K562 (cell line): ENCODE measurements around the gene PCDHA9. TPM values are rescaled to one million over a fixed set of nuclear protein-coding genes. Genes with fewer than 3 reads are reported as not detected.

Experiments used
- ATAC-seq: fragments of 200-7000 bp; cut with Tn5 transposase; 3 replicates; pipeline ENCODE4 v1.9.1; 2020; ENCODE audit warnings: moderate library complexity
- BruUV-seq: library from RNA; stranded (reverse); fragments of 400-500 nt; replicated peaks from 2 replicates; lab custom pipeline; 2021; lab: Mats Ljungman, UMichigan
- CTCF ChIA-PET: fragments of 300-600 bp; formaldehyde crosslinking; extraction: SDS; loops from one replicate; lab custom pipeline; 2021; ENCODE audit warnings: low intra/inter-chr PET ratio; lab: Yijun Ruan, JAX
- POLR2A ChIA-PET: fragments of 300-600, 350-650 bp; sonication (Branson Sonifier 250); formaldehyde crosslinking; extraction: SDS; loops from one replicate; lab custom pipeline; 2021; ENCODE audit warnings: antibody characterized with exemption, inconsistent platforms; lab: Yijun Ruan, JAX
- DNase-seq, 4 experiments: peaks; one replicate each; pipeline versions ENCODE4 v3.0.0 to v3.0.0-alpha.2; 2011 to 2018; ENCODE audit warnings: low spot score in 3 of 4, mixed read lengths in 3 of 4; ENCODE audit errors: extremely low read depth in 1 of 4
- FAIRE-seq: peaks from 2 replicates; lab custom pipeline; 2011; peaks lifted over from hg19 to GRCh38; lab: Jason Lieb, UNC
- H2AFZ ChIP-seq: 2 replicates; pipeline ENCODE4 v1.6.0; 2011; ENCODE audit warnings: low read depth, low read length, control low read depth, inconsistent platforms
- H3K27ac ChIP-seq: fragments of 200-600 bp; 3 replicates; pipeline ENCODE4 v1.8.0; 2011; ENCODE audit warnings: low read depth, mild to moderate bottlenecking, control low read depth, inconsistent platforms, low read length, moderate library complexity, mixed read lengths; ENCODE audit errors: extremely low read depth
- H3K27me3 ChIP-seq, 2 experiments: fragments of 300-600 bp in 1 of 2; 2 replicates in 1 of 2; 3 replicates in 1 of 2; pipeline versions ENCODE4 v1.6.0 to v1.8.0; 2011; ENCODE audit warnings: inconsistent platforms in 2 of 2, low read length in 2 of 2, mild to moderate bottlenecking in 1 of 2, mixed read lengths in 1 of 2, moderate library complexity in 1 of 2; ENCODE audit not compliant: control insufficient read depth in 2 of 2, insufficient read depth in 2 of 2
- H3K36me3 ChIP-seq: fragments of 300-600 bp; 3 replicates; pipeline ENCODE4 v1.8.0; 2011; ENCODE audit warnings: mild to moderate bottlenecking, low read length, inconsistent platforms; ENCODE audit not compliant: control insufficient read depth, insufficient read depth
- H3K4me1 ChIP-seq, 2 experiments: fragments of 200-600 bp in 1 of 2; replicated peaks in 1 of 2; 2 replicates in 1 of 2; 3 replicates in 1 of 2; pipeline versions ENCODE4 v1.5.1 to v1.8.0; 2011; ENCODE audit warnings: inconsistent platforms in 2 of 2, low read length in 2 of 2, mild to moderate bottlenecking in 1 of 2, mixed read lengths in 1 of 2, moderate library complexity in 1 of 2; ENCODE audit not compliant: control insufficient read depth in 2 of 2, insufficient read depth in 2 of 2
- H3K4me2 ChIP-seq: 2 replicates; pipeline ENCODE4 v1.6.1; 2011; ENCODE audit warnings: low read length, control low read depth, inconsistent platforms, mixed read lengths; ENCODE audit not compliant: insufficient read depth
- H3K4me3 ChIP-seq: fragments of 200-600 bp; sonication (generic), shearing (Covaris generic); 2 replicates; pipeline ENCODE4 v1.5.1; 2016; ENCODE audit warnings: control low read depth, inconsistent platforms
- H3K79me2 ChIP-seq: fragments of 200-600 bp; 3 replicates; pipeline ENCODE4 v1.8.0; 2011; ENCODE audit warnings: low read length, inconsistent platforms; ENCODE audit not compliant: control insufficient read depth, insufficient read depth
- H3K9ac ChIP-seq, 2 experiments: 2 replicates each; pipeline versions ENCODE4 v1.6.0 to v1.6.1; 2011; ENCODE audit warnings: low read depth in 2 of 2, low read length in 2 of 2, control low read depth in 1 of 2, inconsistent platforms in 1 of 2, mild to moderate bottlenecking in 1 of 2, mixed read lengths in 1 of 2; ENCODE audit not compliant: insufficient read depth in 1 of 2
- H3K9me1 ChIP-seq: one replicate; pipeline ENCODE4 v1.6.0; 2011; ENCODE audit warnings: inconsistent platforms, mild to moderate bottlenecking, low read length, moderate library complexity; ENCODE audit not compliant: control insufficient read depth, insufficient read depth
- H3K9me3 ChIP-seq: replicated peaks from 2 replicates; pipeline ENCODE4 v1.5.1; 2011; ENCODE audit warnings: low read depth, low read length, inconsistent platforms; ENCODE audit not compliant: control insufficient read depth, insufficient read depth
- H4K20me1 ChIP-seq: replicated peaks from 2 replicates; pipeline ENCODE4 v1.6.1; 2011; ENCODE audit warnings: low read length, inconsistent platforms, mixed read lengths; ENCODE audit not compliant: control insufficient read depth, insufficient read depth
- CTCF ChIP-seq, 3 experiments: IDR thresholded peaks in 2 of 3; conservative IDR thresholded peaks in 1 of 3; 2 replicates each; pipeline ENCODE4 v1.5.1; 2011 to 2012; ENCODE audit warnings: low read length in 3 of 3, mild to moderate bottlenecking in 3 of 3, control low read depth in 2 of 3, improper control_type of control experiment in 1 of 3, inconsistent platforms in 1 of 3, low read depth in 1 of 3, mixed read lengths in 1 of 3, moderate library complexity in 1 of 3; ENCODE audit not compliant: insufficient read depth in 2 of 3
- MBD2 ChIP-seq: sonication (generic); IDR thresholded peaks from 2 replicates; pipeline ENCODE4 v1.6.1; 2016; ENCODE audit warnings: low read depth, borderline replicate concordance
- NCOA4 ChIP-seq: fragments of 450-650 bp; IDR thresholded peaks from 2 replicates; pipeline ENCODE4 v1.6.1; 2018; ENCODE audit warnings: mild to moderate bottlenecking; ENCODE audit not compliant: partially characterized antibody
- RAD21 ChIP-seq, 2 experiments: fragments of 250-450 bp in 1 of 2; fragments of 450-650 bp in 1 of 2; sonication (Bioruptor Pico) in 1 of 2; formaldehyde crosslinking in 1 of 2; IDR thresholded peaks in 1 of 2; conservative IDR thresholded peaks in 1 of 2; 2 replicates each; pipeline versions ENCODE4 v1.4.0 to v1.8.0; 2020 to 2022; ENCODE audit warnings: mild to moderate bottlenecking in 2 of 2, moderate library complexity in 1 of 2
- SOX6 ChIP-seq: fragments of 450-650 bp; IDR thresholded peaks from 2 replicates; pipeline ENCODE4 v1.6.1; 2014; ENCODE audit warnings: mild to moderate bottlenecking
- ZBED1 ChIP-seq: IDR thresholded peaks from 2 replicates; pipeline ENCODE4 v1.6.1; 2014
- WGBS: fragments of 100-300 bp; shearing (Covaris generic); methylation state at CpG from one replicate; pipeline ENCODE4 v1.1.6; 2016; ENCODE audit warnings: low coverage, mixed read lengths; ENCODE audit not compliant: insufficient coverage; ENCODE audit errors: missing lambda C conversion rate; 5-methylcytosine and 5-hydroxymethylcytosine counted together
- in situ Hi-C: fragments of 300-500 bp; cut with MboI; formaldehyde crosslinking; loops from 4 replicates; pipeline ENCODE4 v1.15.0; 2018; ENCODE audit warnings: inconsistent platforms, mixed read lengths
- intact Hi-C: fragments of 100-400 bp; cut with micrococcal nuclease; formaldehyde crosslinking; loops from 2 replicates; pipeline ENCODE4 v1.14.2; 2022
- polyA plus RNA-seq, 8 experiments: library from polyadenylated mRNA; depleted of rRNA in 4 of 8; stranded (reverse) in 5 of 8; unstranded in 3 of 8; fragments of >200 nt; fragmentation: Nextera tagmentation in 2 of 8; fragmentation: Illumina TruSeq in 1 of 8; extraction: Ambion mirVana in 2 of 8; extraction: Trizol in 1 of 8; gene quantifications; 2 replicates each; pipeline versions ENCODE4 v1.2.1 to v1.2.3, GENCODE V29; 2011 to 2014; ENCODE audit warnings: inconsistent platforms in 1 of 8, missing spikeins in 1 of 8
- total RNA-seq, 7 experiments: library from RNA; depleted of rRNA in 6 of 7; stranded (reverse); fragments of >200 nt in 6 of 7; fragmentation: Illumina TruSeq in 2 of 7; extraction: Trizol in 2 of 7; gene quantifications; 2 replicates each; pipeline versions ENCODE4 v1.2.1 to v1.2.3, GENCODE V29; 2011 to 2021; ENCODE audit warnings: low replicate concordance in 1 of 7
- TF ChIP-seq, protein P1 (sequence below): sonication (generic); formaldehyde crosslinking; IDR thresholded peaks from 2 replicates; pipeline ENCODE4 v1.8.0; 2023; ENCODE audit warnings: mild to moderate bottlenecking, missing genetic modification reagents

PCDHA9 gene
- total and polyA plus RNA-seq, 9 of the 15 experiments (the other 6 are each of a cell fraction or from before 2014, with no cell fraction given): not detected

DNA sequence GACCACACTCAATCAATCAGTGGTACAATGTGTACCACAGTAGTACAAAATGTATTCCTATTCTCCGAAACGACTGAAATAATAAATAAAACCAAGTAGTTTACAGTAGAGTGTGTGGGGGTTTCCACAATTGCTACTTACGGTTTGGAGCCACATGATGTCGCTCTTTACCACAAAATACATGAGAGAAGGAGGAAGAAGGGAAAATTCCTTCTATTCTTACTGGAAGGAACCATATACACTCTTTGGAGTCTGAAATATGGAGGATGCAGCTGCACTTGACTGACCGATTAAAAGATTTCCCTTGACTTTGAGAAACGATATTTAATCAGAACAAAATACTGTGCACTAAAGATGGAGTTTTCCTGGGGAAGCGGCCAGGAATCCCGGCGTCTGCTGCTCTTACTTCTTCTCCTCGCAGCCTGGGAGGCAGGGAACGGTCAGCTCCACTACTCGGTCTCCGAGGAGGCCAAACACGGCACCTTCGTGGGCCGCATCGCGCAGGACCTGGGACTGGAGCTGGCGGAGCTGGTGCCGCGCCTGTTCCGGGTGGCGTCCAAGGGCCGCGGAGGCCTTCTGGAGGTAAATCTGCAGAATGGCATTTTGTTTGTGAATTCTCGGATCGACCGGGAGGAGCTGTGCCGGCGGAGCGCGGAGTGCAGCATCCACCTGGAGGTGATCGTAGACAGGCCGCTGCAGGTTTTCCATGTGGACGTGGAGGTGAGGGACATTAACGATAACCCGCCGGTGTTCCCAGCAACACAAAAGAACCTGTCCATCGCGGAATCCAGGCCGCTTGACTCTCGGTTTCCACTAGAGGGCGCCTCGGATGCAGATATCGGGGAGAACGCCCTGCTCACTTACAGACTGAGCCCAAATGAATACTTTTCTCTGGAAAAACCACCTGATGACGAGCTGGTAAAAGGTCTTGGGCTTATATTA is 41.1 kb upstream of the PCDHA9 start, which contains the start of gene PCDHA4:
TSS of gene PCDHA4 (plus strand) at position 235 of the 942 bp plus-strand sequence.
- POLR2A ChIA-PET: no interaction called here
- Histone ChIP-seq H3K27ac (no peak within 1 kb of the TSS), H3K4me2 (no peak within 1 kb of the TSS), H3K36me3 (no peaks in the 10 kb centered on the region), H3K9me1 (no peaks in the 10 kb centered on the region)
- CTCF ChIA-PET: no interaction called here
- intact Hi-C loops: no loop called here
- BruUV-seq: no TSS peak
- TF ChIP-seq NCOA4 (no peak), RAD21 (CRISPR knock-in tag; conservative IDR thresholded peaks at IDR 0.05 in 1 of 2, IDR thresholded peaks at IDR 0.05 in 1 of 2) (peak in 1 of 2 experiments; percentile 22; a peak in 1 of 4 replicates), ZBED1 (no peak), MBD2 (no peak), CTCF (IDR thresholded peaks at IDR 0.05 in 2 of 3, conservative IDR thresholded peaks at IDR 0.05 in 1 of 3; ENCODE audit: insufficient read depth in 2 of 3, low read depth in 1 of 3, low read length in 3 of 3) (peak; percentile 38 to 58 (median 56)), SOX6 (no peak)
- TF ChIP-seq, protein P1, sequence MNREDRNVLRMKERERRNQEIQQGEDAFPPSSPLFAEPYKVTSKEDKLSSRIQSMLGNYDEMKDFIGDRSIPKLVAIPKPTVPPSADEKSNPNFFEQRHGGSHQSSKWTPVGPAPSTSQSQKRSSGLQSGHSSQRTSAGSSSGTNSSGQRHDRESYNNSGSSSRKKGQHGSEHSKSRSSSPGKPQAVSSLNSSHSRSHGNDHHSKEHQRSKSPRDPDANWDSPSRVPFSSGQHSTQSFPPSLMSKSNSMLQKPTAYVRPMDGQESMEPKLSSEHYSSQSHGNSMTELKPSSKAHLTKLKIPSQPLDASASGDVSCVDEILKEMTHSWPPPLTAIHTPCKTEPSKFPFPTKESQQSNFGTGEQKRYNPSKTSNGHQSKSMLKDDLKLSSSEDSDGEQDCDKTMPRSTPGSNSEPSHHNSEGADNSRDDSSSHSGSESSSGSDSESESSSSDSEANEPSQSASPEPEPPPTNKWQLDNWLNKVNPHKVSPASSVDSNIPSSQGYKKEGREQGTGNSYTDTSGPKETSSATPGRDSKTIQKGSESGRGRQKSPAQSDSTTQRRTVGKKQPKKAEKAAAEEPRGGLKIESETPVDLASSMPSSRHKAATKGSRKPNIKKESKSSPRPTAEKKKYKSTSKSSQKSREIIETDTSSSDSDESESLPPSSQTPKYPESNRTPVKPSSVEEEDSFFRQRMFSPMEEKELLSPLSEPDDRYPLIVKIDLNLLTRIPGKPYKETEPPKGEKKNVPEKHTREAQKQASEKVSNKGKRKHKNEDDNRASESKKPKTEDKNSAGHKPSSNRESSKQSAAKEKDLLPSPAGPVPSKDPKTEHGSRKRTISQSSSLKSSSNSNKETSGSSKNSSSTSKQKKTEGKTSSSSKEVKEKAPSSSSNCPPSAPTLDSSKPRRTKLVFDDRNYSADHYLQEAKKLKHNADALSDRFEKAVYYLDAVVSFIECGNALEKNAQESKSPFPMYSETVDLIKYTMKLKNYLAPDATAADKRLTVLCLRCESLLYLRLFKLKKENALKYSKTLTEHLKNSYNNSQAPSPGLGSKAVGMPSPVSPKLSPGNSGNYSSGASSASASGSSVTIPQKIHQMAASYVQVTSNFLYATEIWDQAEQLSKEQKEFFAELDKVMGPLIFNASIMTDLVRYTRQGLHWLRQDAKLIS (CRISPR knock-in tag): no peak
- TF ChIP-seq, all 486 proteins: peak for 2
- Histone ChIP-seq H3K27me3 (no peaks in the 10 kb centered on the region), H3K9me3 (no peaks in the 10 kb centered on the region; the same call in 1 of the 2 replicates), H2AFZ (no peak within 1 kb of the TSS), H3K79me2 (no peaks in the 10 kb centered on the region), H3K4me3 (no peak within 1 kb of the TSS), H3K9ac (no peak within 1 kb of the TSS), H4K20me1 (no peaks in the 10 kb centered on the region), H3K4me1 (peaks cover 0 to 11% of the 10 kb centered on the region in 2 experiments; a peak in 2 of 5 replicates)
- DNase-seq: peak in 3 of 4 experiments; percentile 13 to 47 (median 17)
- in situ Hi-C loops: no loop called here
- 9% methylated on average over 40 of the region's 47 CpGs for WGBS
- ATAC-seq: peak; percentile 86
- no peak for FAIRE-seq
